DMS153 treated with DMSO at 0.1 percent for 48 hours (cell line): ENCODE data around the gene HOXA10.

ENCODE experiments used
- DNase-seq: peaks from one replicate; lab custom pipeline; 2025; ENCODE audit not compliant: unreplicated experiment; lab: John Stamatoyannopoulos, UW

The HOXA10 gene

DNA sequence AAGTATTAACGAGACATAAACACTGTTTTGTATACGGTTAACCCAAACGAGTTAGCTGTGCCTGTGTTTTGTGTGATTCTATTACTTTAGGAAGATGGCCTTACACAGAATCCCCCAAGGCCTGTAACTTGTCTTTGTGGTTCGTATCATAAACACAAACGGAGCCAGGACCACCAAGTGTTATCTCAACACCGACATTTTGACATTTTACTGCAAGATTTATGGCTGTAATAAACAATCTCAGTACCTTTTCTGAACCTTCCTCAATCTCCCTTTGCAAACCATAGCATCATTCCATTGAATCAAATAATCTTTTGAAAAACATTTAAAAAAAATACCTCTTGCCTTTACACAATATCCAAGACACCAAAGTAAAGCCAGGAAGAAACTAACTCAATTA, 41.1 kb downstream of the HOXA10 start:
- DNase-seq = no peak

DNA sequence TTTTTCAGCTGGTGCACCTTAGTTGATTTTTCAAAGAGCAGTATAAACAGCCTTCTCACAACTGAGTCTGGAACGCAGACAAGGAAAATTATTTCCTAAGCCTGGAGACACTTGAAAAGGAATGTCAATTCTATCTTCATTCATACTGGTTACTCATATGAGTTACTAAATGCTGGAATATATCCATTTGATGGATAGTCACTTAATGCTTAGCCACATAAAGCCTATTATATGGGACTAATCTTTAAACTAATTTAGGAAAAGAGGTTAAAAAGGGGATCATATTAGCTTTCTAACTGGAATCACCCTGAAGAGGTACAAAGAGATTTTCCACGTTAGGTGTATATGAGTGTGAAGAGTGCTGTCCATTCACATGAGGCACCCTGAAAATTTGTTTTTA, 41.9 kb downstream of the HOXA10 start:
- DNase-seq = no peak

DNA sequence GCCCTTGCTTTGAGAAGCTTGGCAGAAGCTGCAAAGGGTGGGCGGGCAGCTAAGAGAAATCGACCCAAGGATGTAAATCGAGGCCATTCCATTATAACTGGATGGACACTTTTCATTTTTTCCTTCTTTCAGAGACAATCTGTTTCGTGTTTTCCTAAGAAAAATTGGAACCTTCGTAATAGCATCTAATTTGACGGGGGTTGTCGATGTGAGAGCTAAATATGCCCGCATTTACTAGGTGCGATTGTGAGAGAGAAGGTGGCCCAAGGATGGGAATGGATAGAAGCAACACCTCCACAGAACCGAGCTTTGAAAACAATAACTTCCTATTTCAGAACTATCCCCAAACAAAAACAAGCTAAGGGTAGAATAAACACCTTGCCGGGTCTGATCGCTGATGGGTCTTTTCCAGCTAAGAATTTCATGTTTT, 42.7 kb downstream of the HOXA10 start:
- no peak for DNase-seq

DNA sequence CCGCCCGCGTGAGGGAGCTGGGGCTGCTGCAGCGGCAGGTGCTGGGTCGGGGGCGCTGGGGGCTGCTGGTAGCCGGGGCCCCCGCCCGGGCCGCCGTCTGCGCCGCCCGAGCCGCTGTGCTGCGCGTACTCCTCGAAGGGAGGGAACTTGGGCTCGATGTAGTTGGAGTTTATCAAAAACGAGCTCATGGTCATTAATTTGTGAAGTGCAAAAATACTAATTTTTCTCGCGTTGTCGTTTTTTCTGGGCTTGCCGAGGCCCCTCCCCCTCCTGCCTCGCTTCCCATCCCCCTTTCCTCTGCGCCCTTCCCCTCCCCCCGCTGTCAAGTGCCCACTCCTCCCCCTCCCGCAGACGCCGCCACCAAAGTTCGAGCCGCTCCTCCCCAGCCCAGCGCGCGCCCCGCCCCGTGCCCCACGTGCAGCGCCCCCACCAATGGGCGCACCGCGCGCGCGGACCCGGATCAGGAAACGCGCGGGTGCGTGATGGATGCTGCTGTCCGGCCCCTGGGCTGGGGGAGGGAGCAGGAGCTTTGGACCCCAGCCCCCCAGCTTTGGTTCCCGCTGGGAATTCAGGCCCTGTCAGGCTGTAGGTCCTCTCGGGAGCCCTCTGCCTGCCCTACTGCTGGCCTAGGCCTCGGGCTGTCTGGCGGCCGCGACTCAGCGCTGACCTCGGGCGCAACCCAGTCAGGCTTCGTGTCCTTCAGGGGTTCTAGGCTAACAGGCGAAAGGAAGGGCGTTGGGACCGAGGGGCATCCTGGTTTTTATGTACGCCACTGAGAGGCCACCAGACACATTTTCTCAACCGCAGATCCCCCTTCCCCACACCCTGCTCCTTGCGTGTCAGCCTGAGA, 43.4 kb downstream of the HOXA10 start, which contains the start of gene HOXA4:
HOXA4 (minus strand) TSS at position 218 of the 850 bp plus-strand sequence; CDS start at position 194, 24 bp downstream.
- no peak for DNase-seq

DNA sequence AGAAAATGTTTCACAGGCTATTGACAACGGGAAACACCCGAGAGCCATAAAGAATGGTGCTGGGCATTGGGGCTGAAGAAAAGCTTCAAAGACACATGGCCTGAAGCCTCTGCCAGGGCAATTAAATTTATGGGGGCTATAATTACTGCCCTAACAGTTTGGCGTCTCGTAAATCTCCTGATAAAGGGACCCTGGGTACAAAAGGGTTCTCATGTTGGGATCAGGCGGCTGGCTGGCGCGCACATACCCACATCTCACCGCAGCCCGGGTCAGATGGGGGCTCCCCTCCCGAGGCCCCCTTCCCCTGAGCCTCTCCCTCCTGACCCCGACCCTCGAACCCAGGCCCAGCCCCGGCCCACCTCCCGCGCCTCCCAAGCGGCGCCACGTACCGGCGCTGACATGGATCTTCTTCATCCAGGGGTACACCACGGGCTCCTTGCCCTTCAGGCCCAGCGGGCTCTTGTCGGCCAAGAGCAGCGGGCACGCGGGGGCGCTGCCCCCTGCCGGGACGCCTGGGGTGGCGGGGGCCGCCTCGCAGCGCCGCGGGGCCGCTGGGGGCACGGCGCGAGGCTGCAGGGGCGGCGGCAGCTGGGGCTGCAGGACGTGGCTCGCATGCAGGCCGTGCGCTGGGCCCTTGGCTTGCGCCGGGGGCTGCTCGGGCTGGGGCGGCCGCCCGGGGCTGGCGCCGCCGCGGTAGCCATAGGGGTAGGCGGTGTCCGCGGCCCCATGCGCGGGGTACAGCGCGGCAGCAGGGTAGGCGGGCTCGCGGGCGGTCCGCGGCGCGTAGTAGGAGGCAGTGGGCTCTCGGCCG, 44.2 kb downstream of the HOXA10 start:
- DNase-seq = no peak

DNA sequence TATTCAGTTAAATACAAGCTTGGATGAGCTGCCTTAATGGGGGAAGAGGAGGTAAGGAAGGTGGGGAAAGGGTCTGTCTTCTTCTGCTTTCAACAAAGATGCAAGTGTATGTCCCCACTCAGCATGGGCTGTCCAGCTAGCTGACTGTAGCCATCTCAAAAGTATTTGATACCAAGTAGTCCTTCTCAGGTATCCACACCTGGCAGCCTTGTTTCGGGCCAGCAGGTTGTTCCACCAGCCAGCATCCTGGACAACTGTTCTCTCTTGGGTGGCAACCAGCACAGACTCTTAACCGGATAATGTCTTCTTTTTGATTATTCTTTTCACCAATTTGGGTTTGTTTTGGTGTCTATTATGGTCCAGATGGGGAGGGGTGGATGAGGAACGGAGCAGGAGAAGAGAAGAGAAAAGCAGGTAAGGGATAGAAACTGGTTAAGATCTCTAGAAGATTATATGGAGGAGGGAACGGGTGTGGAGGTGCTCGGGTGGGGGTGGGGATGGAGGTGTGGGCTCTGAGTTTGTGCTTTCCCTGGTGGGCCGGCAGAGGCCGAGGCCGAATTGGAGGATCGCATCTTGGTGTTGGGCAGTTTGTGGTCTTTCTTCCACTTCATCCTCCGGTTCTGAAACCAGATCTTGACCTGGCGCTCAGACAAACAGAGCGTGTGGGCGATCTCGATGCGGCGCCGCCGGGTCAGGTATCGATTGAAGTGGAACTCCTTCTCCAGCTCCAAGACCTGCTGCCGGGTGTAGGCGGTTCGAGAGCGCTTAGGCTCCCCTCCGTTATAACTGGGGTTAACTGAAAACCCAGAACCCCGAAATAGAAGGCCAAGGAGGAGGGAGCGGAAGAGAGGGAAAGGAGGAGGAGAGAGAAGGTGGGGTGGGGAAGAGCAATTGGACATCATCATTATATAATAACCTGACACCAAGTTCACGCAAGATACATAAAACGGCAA, 45.1 kb downstream of the HOXA10 start:
- no peak for DNase-seq

DNA sequence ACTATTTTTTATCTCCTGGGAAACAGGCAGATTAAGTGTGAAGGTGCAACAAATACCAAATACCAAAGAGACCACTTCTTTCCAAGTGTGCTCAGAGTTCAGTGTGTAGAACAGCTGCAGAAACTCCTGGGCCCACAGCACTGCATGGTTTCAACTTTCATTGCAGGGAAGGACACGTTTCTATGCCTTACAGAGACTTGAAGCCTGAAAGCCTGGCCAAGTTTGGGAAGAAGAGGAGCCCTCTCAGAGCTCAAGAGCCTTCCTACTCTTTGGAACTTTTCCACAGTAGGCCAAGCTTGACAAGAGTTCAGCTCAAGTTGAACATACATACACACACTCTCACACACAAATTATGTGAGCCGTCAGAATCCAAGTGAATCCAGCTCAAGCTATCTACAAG, 46.1 kb downstream of the HOXA10 start:
- DNase-seq = no peak

DNA sequence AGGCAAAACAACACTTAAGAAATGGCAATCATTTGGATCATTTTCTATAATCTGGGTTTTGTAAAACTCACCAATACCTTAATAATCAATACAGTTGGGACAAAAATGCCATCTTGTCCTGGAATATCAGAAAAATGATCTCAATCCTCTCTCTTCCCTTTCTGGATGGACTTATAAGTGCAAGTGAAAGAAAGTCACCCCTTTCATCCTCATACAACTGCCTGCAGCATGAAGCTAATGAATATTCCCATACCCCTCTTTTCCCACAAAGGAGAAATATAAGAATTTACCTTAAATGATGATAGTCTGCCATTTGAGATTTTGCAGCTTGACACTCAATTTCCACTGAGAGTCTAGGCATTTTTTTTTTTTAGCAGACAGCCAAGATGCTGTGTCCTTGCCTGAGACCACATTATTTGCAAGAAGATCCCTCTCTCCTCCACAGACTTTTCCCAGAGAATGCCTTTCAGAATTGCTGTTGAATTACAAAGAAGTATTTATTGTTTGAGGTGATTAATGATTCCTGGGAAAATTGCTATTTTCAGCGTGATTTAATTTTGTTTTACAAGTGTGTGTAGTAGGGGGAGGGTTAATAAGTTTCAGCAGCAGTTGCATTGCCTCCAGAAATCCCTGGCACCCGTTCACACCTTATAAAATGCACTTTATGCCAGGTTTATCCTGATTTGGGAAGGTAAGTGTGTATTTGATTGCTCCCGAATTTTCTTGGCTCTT, 47.4 kb downstream of the HOXA10 start:
- no peak for DNase-seq

DNA sequence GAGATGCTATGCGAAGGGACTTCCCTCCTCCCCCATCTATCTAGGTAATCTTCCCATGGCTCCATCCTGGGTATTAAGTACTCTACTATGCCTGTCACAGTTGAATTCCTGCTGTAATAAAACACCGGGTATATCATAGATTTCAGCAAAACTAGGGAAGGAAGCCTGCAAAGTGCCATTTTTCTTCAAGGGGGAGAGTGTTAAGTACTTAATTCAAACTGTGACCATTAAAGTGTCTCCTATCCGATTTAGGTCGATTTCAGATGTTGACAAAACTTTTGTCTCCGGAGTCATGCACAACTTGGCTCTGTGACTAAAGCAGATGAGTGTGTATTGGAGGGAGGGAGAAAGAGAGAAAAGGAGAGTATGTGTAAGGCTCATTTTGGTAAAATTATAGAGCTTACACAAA, 48.1 kb downstream of the HOXA10 start:
- DNase-seq = no peak

DNA sequence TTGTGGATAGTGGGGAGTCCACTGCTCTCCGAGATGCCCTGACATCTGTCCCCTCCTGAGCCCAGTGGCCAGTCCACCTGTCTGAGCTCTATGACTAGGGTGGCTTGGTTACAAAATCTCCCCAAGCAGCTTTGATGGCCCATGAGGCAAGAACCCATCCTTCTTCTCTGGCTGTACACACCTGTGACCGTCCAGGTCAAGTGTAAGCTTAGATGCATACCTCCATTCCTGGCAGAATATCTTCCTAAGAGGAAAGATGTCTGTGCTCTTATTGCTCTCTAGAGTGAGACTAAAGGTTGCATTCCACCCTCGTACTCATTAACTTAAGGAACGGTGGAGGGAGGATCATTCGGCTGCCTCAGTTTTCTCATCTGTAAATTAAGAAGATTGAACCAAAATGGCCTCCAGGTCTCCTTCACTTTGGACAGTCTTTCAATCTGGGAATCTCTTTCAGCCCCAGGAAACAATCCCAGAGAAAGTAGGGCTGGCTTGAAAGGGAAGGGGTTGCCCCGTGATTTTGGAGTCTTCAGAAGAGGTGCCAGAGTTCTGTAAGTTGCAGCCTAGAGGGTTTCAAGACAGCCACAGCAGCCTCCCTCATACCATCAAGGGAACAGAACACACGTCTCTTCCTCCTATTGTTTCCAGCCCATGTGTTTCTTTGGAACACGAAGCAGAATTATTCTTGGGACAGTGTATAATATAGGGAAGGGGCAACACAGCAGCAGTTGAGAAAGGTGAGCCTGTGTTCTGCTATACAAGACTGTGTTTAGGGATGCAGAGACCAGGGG, 49.0 kb downstream of the HOXA10 start:
- DNase-seq = no peak

DNA sequence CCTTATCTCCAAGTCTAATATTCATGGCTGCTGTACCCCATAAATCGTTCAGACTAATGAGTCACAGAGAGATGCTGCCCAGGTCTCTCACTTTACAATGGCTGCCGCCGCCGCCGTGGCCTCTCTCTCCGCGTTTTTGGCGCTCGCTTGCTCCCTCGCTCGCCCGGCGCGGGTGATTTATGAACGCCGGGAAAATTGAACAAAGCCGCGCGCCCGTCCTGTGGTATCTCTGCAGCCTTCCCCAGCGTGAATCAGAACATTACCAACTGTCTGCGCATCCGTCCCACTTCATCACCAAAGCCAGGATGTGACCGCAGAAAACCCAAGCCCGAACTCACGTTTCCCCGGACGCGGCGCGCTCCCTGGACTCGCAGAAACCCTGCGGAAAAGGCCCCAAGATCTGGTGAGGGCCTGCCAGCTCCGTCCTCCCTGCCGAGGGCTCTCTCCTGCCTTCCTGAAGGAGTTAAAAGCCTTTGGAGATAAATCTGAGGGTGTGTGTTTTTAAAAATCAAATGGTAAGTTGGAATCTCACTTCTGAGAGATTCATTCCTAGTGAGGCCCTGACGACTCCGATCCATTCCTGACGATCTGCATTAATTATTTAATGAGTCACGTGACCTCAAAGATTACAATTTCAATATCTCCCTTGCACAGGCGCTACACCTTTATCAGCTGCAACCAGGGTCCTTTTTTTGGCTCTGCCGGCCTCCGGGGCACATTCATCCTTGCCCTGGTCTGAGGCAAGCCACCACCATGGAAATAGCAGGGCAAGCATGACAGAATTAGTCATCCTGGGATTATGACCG, 49.8 kb downstream of the HOXA10 start:
- DNase-seq = no peak

DNA sequence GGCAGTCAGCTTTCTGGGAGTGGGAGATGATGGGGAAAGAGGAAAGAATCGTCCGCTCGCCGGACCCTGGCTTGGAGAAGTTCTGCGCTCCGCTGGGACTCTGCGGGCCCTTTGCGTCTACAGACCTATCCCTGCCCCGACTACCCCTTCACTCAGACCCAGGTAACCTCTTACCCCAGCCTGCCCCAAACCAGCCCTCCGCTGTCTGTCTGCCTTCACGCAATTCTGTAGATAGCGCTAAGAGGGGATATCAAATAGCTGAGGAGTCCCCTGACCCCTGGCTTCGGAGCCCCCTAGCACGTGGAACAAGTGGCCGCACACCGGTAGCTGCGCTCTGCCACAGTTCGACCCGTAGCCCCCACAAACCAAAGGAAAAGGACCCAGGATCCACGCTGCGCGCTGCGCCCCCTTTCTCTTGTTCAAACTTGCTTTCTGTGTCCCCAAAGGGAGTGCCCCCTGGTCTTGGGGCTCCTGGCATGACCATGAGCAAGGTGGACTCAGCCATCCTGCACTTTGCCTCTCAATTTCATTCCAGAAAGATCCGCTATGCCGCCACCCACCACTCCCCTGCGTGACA, 50.6 kb downstream of the HOXA10 start:
- no peak for DNase-seq

DNA sequence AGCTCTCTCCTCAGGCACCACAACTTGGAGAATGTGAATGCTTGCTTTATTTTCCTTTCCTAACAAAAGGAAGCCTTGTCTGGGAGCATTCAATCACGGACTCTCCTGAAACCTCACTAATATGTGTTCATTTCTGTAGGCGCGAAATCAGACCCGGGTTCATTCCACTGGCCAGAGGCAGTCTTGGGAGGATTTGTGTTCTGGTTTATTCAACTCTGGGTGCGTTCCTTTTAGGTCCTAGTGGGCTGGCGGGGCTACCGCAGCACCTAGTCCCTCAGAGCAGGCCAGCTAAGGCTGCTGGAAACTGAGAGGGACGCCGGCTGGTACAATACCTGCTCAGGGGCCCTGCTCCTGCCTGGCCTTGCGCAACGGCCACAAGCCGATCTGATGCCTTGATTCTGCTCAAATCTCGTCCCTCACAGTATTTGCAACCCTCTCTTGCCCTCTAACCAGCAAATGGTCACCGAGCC, 51.1 kb downstream of the HOXA10 start:
- no peak for DNase-seq

DNA sequence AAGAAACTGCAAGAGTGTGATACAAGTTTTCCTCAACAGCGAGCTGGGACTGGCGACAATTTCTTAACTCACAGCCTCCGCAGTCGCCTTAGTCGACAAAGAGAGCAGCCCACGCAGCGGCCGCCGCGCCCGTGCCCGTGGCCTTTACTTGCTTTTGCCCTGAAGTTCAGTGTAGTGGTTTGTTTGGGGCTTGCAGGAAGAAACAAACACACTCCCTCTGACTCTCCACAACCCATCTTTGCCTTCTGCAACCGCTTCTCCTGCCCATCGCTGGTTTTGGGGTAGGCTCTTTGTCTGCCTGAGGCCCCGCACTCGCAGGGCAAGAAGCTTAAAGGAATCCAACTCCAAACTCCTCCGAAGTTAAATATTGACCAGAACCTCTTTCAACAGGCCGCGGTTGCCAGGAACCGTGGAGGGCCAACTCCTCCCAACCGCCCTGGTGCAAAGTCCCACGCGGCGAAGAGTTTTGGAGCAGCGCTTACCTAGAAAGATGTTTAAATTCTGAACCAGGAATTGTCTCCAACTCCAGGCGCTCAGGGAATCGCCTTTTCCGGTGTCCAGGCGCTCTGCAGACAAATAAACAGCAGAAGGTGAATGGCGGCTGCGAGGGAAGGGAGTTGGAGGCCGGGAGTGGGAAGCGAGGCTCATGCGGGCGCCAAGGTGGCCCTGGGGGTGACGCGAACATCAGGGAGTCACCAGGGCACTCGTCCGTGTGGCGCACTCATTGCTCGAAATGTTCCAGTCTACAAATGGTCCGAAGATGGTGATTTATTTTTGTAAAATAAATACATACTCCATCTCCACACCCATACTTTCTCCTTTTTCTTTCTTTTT, 51.8 kb downstream of the HOXA10 start:
- DNase-seq = no peak

DNA sequence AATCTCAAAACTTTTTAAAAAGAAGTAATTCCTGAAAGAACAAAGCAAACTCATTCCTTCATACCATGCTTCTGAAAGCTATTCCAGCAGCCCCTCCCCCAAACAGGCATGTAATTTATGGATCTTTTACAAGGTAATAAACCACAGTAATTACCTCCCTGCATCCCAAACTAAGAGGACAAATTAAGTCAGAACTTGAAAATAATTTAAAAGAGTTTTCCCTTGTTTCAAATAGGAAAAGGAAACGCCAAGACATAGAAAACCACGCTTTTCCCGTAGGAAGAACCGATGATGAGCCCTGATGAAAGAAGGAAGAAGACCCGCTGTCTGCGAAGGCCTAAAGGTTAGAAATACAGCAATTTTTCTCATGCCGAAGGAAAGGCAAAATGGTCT, 52.4 kb downstream of the HOXA10 start:
- no peak for DNase-seq
